Neutrophil (primary cell): Measurements from ENCODE around the gene TAOK1.
A peak's percentile ranks its signal among the peaks of the same experiment; 100 is the strongest.

ENCODE experiments used
- H3K27ac ChIP-seq: fragments of 200-600 bp; sonication (generic); 2 replicates; pipeline ENCODE4 v1.5.1; 2016; ENCODE audit warnings: mild to moderate bottlenecking, moderate library complexity
- H3K27me3 ChIP-seq: fragments of 200-600 bp; sonication (generic); 2 replicates; pipeline ENCODE4 v1.6.0; 2016; ENCODE audit warnings: mild to moderate bottlenecking
- H3K36me3 ChIP-seq: fragments of 200-600 bp; sonication (generic); 2 replicates; pipeline ENCODE4 v1.5.1; 2017
- H3K4me1 ChIP-seq, 2 experiments: fragments of 200-600 bp in 1 of 2; sonication (generic) in 1 of 2; 1 replicate in 1 of 2; 2 replicates in 1 of 2; pipeline versions ENCODE4 v1.5.1 to v1.6.1; 2013 to 2016; ENCODE audit warnings: low read depth in 1 of 2, low read length in 1 of 2, mild to moderate bottlenecking in 1 of 2, moderate library complexity in 1 of 2; ENCODE audit not compliant: control insufficient read depth in 1 of 2, insufficient read depth in 1 of 2
- H3K4me3 ChIP-seq, 2 experiments: fragments of 200-600 bp in 1 of 2; sonication (generic) in 1 of 2; 1 replicate in 1 of 2; 2 replicates in 1 of 2; pipeline ENCODE4 v1.5.1; 2013 to 2016; ENCODE audit warnings: low read depth in 1 of 2, low read length in 1 of 2, mild to moderate bottlenecking in 1 of 2, moderate library complexity in 1 of 2
- H3K9me3 ChIP-seq: fragments of 200-600 bp; sonication (generic); 2 replicates; pipeline ENCODE4 v1.5.1; 2016
- TF ChIP-seq, protein P1 (sequence below): fragments of 200-600 bp; sonication (generic); IDR thresholded peaks from 2 replicates; pipeline ENCODE4 v1.5.1; 2016; ENCODE audit warnings: antibody characterized with exemption

Gene TAOK1

GRCh38 chr17:29569245-29569950 is 179.2 kb downstream of the TAOK1 start:
- peaks cover 35 to 45% of the 10 kb centered on the region in 2 experiments for H3K4me1 ChIP-seq
- peaks cover 63% of the 10 kb centered on the region for H3K27me3 ChIP-seq
- H3K4me3 ChIP-seq: peak overlapping the region; percentile 72 to 73
- no peaks in the 10 kb centered on the region for H3K9me3 ChIP-seq
- H3K27ac ChIP-seq: peak overlapping the region; percentile 25
- peaks cover 8% of the 10 kb centered on the region for H3K36me3 ChIP-seq
- TF ChIP-seq, protein P1, sequence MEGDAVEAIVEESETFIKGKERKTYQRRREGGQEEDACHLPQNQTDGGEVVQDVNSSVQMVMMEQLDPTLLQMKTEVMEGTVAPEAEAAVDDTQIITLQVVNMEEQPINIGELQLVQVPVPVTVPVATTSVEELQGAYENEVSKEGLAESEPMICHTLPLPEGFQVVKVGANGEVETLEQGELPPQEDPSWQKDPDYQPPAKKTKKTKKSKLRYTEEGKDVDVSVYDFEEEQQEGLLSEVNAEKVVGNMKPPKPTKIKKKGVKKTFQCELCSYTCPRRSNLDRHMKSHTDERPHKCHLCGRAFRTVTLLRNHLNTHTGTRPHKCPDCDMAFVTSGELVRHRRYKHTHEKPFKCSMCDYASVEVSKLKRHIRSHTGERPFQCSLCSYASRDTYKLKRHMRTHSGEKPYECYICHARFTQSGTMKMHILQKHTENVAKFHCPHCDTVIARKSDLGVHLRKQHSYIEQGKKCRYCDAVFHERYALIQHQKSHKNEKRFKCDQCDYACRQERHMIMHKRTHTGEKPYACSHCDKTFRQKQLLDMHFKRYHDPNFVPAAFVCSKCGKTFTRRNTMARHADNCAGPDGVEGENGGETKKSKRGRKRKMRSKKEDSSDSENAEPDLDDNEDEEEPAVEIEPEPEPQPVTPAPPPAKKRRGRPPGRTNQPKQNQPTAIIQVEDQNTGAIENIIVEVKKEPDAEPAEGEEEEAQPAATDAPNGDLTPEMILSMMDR: no peak

- Histone ChIP-seq H3K27me3 (peaks cover 52% of the 10 kb centered on the region), H3K4me1 (peaks cover 33 to 43% of the 10 kb centered on the region in 2 experiments), H3K27ac (no peak overlapping the region), H3K36me3 (peaks cover 19% of the 10 kb centered on the region), H3K9me3 (no peaks in the 10 kb centered on the region), H3K4me3 (no peak overlapping the region)
- TF ChIP-seq, protein P1: no peak
Observed at GRCh38 chr17:29570521-29570920, 180.4 kb downstream of the TAOK1 start.

- TF ChIP-seq, protein P1: no peak
- H3K27me3 ChIP-seq: peaks cover 42% of the 10 kb centered on the region
- no peak overlapping the region for H3K4me3 ChIP-seq
- no peak overlapping the region for H3K27ac ChIP-seq
- peaks cover 29% of the 10 kb centered on the region for H3K36me3 ChIP-seq
- H3K4me1 ChIP-seq: peaks cover 24 to 33% of the 10 kb centered on the region in 2 experiments
- no peaks in the 10 kb centered on the region for H3K9me3 ChIP-seq
Observed at GRCh38 chr17:29571486-29571882, 181.3 kb downstream of the TAOK1 start.

DNA sequence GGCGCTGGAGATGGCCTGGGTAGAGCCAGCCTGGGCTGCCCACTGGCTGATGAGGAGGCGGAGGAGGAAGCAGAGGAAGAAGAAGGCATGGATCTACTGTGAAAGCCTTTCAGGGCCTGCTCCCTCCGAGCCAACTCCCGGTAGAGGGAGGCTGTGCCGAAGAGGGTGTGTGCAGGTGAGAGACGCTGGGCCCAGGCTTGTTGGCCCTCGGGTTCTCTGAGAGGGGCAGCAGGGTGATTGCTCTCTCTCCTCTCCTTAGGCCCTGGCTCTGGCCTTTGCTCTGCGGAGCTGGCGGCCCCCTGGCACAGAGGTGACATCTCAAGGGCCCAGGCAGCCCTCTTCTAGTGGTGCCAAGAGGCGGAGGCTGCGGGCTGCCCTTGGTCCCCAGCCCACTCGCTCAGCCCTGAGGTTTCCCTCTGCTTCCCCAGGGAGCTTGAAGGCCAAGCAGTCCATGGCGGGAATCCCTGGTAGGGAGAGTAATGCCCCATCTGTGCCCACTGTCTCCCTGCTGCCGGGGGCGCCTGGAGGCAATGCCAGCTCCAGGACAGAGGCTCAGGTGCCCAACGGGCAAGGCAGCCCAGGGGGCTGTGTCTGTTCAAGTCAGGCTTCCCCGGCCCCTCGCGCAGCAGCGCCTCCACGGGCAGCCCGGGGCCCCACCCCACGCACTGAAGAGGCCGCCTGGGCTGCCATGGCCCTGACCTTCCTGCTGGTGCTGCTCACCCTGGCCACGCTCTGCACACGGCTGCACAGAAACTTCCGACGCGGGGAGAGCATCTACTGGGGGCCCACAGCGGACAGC is 181.9 kb downstream of the TAOK1 start:
- TF ChIP-seq, protein P1: no peak
- H3K27ac ChIP-seq: no peak overlapping the region
- H3K9me3 ChIP-seq: no peaks in the 10 kb centered on the region
- peaks cover 20 to 27% of the 10 kb centered on the region in 2 experiments for H3K4me1 ChIP-seq
- H3K27me3 ChIP-seq: peaks cover 36% of the 10 kb centered on the region
- peak overlapping the region in 1 of 2 experiments; percentile 18 for H3K4me3 ChIP-seq
- peaks cover 35% of the 10 kb centered on the region for H3K36me3 ChIP-seq

DNA sequence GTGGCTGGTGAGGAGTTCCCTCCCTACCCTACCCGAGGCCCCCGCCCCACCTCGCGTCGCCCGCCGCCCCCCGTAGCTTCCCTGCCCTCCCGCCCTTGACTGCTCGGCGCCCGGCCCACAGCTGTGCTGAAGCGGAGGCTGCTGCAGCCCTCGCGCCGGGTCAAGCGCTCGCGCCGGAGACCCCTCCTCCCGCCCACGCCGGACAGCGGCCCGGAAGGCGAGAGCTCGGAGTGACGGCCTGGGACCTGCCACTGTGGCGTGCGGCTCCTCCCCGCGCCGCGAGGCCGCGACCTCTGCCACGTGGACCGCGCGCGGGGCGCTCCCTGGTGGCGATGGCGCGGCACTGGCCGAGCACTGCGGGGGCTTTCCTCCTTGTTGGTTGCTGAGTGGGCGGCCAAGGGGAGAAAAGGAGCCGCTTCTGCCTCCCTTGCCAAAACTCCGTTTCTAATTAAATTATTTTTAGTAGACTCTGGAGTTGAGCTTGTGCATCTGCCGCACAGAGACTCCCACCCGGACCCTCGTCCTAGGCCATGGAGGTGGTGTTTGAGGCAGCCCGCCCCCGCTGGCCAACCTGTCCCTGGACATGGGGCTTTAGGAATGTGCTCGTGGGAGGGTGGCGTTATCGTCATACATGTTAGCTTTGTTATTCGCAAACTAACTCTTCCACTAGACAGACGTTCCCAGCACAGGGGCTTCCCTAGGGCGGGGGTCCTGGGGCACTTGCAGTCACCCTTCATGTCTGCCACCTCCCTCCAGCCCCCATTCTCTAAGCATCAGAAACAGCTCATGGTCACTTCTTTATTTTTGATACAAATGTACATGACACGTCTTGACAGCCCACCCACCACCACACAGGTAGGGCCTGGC is 182.8 kb downstream of the TAOK1 start:
- peaks cover 28% of the 10 kb centered on the region for H3K27me3 ChIP-seq
- peak overlapping the region in 1 of 2 experiments; percentile 18 for H3K4me3 ChIP-seq
- peaks cover 12 to 19% of the 10 kb centered on the region in 2 experiments for H3K4me1 ChIP-seq
- no peaks in the 10 kb centered on the region for H3K9me3 ChIP-seq
- peaks cover 43% of the 10 kb centered on the region for H3K36me3 ChIP-seq
- TF ChIP-seq, protein P1: no peak
- H3K27ac ChIP-seq: no peak overlapping the region
